Effector CD4-positive, alpha-beta T cell (primary cell): Measurements from ENCODE around the gene NSUN2.
"Not testable (repeated sequence)": the region's sequence is repeated elsewhere in the genome, so short reads cannot be mapped to it uniquely, and the experiment has no call there.

Experiments used
- DNase-seq: peaks from one replicate; pipeline ENCODE4 v3.0.0-alpha.2; 2020
- total RNA-seq: gene quantifications from one replicate; lab custom pipeline; 2026; lab: John Stamatoyannopoulos, UW

The NSUN2 gene
- total RNA-seq, result 93.8 reads per million, percentile 81 among the genes with 10 or more reads in this experiment

DNA sequence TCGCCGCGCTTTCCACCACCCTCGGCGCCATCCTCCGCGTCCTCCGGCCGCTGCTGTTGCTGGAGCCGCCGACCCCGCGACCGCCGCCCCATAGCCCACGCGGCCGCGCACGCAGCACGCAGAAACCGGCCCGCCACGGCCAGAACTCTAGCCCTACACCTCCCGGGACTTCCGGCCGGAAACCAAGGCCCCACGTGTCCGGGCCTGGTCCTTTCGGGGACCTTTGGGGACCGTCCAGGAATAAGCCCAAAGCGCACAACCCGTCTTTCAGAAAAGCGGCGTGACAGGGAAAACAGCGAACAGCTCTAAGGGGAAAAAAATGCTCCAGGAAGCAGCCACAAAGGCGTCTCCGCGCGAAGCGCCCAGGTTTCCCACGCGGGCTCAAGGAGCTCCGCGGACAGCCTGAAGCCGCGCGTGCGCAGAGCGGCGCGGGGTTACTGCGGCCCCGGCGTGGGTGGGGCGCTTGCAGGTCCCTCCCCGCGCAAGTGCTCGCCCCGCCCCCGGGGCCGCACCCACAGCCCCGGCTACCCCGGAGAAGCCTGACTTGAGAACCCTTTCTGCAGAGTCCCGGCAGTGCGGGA is at the start of gene NSUN2, which contains the start of gene SRD5A1:
NSUN2 (minus strand) TSS at position 157 of the 581 bp plus-strand sequence; CDS start at position 92, 65 bp downstream.
SRD5A1 (plus strand) TSS at position 553 of the 581 bp plus-strand sequence. CDS start 137 bp downstream, outside the sequence.
- peak; percentile 88 for DNase-seq

DNA sequence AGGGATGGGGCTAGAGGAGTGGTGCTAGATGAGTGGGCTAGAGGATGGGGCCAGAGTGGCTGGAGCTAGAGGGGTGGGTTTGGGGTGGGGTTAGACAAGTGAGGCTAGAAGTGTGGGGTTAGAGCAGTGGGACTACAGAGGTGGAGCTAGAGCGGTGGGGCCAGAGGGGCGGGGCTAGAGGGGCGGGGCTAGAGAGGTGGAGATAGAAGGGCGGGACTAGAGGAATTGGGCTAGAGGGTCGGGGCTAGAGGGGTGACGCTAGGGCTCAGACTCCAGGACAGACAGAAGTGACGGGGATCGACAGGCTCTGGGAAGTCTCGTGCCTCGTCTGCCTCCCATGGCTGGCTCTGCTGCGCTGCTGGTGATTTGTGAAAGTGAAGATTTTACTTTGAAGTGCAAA is 49.4 kb upstream of the NSUN2 start:
- no peak for DNase-seq

DNA sequence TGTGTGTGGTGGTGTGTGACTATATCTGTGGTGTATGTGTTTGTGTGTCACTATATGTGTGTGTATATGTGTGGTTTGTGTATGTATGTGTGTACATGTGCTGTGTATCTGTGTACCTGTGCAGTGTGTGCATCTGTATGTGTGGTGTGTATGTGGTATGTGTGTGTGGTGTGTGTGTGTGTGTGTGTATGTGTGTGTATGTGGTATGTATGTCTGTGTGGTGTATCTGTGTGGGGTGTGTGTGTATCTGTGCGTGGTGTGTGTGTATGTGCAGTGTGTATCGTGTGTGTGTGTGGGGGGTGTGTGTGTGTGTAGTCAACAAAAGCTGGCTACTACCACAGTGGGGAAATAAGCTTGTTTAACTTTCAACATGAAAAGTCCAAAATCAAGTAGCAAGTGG is 48.8 kb upstream of the NSUN2 start:
- no peak for DNase-seq

DNA sequence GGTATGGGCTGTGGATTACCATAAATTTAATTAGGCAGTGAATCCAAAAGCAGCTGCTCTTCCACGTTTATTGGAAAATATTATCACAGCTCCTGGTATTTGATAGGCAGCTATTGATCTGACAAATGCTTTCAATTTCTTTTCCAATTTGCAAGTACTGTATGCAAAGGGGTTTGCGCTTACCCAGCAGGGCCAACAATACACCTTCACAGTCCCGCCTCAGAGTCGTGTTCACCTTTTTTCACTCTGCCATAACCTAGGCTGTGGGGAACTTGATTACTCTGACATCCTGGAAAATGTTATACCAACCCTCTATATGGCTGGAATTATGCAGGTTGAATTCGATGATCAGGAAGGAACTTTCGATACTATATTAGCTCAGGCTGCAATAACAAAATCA is 48.1 kb upstream of the NSUN2 start:
- DNase-seq, result no peak

DNA sequence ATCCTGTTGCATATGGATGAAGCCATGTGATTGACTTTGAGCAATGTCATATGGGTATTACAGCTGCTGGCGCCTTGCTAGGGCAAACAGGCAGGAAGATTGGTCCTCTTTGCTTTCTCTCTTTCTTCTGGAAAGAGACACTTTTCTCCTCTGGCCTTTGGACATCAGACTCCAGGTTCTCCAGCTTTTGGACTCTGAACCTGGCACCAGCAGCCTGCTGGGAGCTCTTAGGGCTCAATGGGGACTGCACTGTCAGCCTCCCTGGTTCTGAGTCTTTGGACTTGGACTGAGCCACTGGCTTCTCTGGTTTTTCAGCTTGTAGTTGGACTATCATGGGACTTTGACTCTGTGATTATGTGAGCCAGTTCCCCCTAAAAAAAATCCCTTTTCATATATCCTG is 45.5 kb upstream of the NSUN2 start:
- DNase-seq, result no peak

DNA sequence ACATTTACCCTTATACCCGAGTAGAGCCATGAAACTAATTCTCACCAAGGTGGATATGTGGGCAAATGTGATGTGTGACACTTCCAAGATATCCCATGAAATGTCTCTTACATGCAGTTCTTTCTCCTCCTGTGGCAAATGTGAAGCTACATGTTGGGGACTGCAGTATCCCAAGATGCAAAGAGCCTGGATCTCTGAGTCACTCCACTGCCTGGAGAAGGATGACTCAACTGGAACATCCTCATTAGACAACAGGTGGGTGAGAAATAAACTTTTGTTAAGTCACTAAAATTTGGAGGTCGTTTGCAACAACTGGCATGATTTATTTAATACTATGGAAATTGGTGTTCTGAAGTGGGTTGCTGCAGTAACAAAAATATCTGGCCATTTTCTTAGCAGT is 43.9 kb upstream of the NSUN2 start:
- DNase-seq, result no peak

DNA sequence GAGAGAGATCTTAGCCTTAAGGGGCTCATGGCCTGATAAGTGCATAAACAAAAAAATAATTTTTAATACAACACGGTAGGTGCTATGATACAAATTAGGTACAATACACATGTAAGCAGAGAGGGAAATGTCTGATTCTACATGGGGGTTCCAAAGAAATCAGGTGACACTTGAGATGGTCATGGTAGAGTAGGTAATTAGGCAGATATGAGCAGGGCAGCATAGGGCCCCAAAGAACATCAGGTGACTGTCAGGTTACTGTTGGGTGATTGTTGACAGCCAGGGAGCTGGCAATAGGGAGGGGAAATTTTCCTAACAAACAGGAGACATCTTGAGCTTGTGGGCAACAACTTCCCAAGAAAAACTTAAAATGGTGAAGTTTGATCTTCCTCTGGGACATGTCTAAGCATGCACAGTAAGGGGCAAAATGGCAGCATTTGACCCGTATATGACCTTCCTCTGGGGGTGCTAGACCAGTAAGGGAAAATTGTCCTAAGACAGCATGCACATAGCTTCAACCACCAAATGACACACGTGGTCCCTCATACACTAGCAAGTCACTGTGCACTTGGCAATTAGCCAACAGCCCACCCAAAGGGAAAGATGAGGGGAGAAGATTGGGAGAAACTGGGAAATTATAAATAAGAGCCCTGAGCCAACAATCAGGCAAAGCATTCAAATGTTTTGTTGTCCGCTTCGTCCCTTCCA is 43.1 kb upstream of the NSUN2 start:
- no peak for DNase-seq

DNA sequence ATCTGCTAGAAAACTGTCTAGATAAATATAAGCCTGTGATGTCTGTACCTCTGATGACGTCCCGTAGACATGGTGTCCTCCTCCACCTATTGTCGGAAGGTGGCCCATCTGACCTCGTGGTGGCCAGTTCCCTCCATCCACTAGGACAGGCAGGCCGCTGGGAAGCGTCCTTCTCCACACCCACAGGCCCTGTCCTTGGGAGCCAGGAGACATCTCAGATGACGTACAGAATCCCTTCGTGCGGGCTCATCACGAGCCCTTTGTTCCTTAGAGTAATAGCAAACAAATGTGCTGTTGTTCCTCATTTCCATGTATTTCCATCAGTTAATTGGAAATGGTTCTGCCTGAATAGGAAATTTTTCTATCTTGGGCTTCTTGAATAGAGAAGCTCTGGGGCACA is 42.0 kb upstream of the NSUN2 start:
- no peak for DNase-seq

DNA sequence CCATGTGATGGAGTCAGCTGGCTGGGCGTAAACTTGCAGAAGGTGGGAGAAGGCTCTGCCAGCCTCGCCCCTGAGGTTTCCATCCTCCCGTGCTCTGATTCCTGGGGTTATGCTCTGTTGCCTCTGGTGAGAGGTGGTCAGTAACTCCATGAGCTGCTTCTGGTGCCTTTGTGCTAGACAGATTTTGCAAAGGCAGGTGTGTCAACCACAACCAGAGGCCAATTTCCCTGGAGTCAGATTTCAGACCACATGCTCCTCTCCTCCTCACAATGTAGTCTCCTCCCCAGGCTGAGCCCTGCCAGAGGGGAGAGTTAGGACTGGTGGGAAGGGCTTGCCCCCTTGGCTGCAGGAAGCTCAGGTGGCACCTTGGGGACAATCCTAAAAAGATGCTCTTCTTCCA is 41.6 kb upstream of the NSUN2 start:
- DNase-seq, result no peak

DNA sequence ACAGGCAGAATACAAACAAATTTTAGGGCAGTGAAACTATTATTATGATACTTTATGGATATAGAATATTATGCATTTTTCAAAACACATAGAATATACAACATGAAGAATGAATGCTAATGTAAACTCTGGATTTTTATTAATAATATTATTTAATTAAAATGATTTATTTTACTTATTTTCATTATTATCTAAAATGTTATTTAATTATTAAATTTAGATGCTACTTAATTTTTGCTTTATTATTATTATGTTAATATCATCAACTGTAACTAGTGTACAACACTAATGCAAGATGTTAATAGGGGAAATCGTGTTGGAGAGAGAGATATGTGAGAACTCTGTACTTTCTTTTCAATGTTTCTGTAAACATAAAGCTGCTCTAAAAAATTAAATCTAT is 41.1 kb upstream of the NSUN2 start:
- no peak for DNase-seq

DNA sequence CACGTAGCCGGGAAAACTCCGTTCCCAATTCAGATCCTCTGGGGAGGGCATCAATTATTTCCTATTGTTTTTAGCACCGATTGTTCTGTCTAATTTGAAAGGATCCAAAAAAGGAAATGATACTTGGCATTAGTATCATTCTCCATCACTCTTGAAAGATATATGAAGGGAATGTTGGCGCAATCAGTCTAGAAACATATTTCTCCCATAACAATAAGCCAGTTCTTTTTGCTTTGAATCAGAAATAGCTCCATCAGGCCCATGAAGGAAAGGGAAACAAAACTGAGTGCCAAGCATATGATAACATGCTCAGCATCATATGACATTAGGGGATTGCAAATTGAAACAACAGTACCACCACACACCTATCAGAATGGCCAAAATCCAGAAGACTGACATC is 40.2 kb upstream of the NSUN2 start:
- DNase-seq, result no peak

DNA sequence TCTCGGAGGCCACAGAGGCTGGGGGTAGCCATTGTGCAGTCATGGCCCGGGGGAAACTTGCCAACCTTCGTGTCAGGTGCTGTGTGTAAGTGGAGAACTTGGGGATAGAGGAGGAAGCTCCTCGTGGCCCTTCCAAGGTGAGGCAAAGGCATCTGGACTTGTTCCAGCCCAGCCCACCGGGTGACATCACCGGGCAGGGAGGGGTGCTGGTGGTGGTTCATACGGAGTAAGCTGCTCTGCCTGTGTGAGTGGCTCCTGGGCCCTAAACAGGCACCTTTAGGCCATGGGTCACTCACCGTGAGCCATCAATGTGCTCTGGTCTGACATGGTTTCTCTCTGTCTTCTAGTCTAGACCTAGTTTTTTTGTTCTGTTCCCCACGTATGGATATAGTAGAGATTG is 35.9 kb upstream of the NSUN2 start:
- not testable (repeated sequence) for DNase-seq

DNA sequence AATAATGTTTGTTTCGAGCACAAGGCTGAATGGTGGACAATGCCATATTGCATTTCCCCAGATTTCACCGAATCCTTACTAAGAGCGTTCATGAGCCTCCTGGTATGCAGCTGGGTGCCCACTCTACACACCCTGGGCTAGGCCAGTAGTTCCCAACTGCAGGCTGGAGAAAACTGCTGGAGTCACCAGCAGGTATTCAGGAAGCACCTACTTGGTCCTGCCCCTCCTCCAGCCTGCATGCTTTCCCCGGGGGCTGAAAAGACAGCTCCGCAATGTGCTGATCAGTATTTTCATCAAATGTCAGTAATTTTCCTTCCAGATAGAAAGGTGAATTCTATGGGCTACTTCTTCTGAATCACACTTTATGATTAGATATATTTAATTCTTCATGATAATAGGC is 34.8 kb upstream of the NSUN2 start:
- DNase-seq, result no peak

DNA sequence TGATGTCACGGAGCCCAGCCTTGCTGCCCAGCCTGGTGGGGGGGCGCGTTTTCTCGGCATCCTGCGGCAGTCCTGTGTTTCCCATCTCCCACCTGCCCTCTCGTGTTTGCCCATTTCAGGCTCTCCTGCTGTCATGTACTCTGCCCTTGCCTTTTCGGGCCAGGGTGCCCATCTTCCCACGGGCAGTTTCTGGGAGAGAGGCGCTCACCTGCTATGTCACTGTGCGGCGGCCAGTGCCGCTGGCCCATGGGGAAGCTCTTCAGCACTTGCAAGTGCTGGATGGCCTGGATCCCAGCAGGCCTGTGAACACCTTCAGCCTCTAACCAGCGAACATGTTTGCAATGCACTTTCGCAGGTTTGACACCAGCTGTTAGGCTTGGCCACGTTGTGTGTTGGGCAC is 33.9 kb upstream of the NSUN2 start:
- no peak for DNase-seq

DNA sequence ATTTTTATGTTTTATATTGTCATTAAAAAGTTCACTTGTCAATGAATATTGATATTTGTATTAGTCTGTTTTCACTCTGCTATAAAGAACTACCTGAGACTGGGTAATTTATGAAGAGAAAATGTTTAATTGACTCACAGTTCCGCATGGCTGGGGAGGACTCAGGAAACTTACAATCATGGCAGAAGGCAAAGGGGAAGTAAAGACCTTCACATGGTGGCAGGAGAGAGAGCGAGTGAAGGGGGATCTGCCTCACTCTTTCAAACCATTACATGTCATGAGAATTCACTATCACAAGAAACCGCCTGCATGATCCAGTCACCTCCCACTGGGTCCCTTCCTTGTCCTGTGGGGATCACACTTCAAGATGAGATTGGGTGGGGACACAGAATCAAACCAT is 27.8 kb upstream of the NSUN2 start:
- no peak for DNase-seq

DNA sequence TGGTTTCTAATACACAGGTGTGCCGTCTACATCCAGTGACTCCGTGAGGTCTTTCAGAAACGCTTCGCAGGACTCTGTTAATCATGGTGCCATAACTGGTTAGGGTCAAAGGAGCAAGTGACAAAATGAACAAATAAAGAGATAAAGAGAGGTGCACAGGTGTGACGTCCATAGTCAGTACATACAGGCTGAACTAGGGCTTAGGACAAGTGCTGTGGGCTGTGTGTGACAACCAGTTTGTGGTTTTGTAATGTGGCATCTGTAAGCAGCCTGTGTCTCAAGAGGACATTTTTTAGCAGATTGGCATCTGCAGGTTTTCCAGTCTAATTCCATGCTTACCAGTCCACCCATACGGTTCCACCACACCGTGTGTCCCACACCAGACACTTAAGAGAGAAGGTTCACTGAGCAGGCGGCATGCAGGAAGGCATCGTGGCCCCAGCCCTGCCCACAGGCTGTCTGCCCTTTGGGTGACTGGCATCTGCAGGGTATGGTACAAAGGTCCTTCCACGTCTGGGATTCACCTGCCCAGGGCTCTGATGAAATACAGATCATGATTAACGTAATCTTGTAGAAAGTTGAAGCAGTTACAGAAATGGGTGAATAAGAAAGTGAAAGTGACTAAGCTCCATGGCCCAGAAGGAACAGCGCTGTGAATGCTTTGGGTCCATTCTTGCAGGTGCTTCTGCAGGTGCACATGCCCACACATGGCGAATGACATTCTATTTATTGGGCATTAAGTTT is 27.3 kb upstream of the NSUN2 start:
- no peak for DNase-seq

DNA sequence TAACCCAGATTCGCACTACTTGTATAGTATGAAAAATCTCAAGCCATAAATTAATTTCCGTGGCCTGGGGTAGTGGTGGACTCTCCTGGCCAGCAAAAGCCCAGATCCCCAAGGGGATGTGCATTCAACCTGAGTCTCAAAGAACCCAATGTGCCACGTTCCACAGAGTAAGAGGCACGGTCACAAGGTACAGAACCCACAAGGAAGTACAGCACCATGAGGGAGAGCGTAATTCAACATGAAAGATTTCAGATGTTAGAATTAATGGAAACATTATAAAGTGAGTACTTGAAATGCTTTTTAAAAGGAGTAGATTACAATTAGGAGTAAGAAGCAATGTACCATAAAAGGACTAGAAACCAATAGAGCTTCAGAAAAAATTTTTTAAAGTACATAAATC is 23.8 kb upstream of the NSUN2 start:
- no peak for DNase-seq

DNA sequence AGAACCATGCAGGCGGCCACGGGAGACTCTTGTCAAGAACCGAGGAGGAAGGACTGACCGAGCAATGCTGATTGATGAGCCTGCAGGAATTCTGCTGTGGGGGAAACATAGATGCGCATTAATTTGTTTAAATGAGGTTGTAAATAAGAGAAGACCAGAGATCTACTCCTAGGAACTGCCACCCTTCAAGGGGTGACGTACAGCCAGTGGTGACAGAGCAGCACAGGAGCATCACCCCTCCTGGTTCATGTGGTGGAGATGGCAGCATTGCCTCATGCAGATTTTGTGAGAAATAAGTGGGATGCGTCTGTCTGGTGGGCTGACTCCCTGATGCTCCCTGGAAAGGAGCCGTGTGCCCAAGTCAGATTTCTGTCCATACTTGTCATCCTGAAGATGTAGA is 22.6 kb upstream of the NSUN2 start:
- DNase-seq, result no peak

DNA sequence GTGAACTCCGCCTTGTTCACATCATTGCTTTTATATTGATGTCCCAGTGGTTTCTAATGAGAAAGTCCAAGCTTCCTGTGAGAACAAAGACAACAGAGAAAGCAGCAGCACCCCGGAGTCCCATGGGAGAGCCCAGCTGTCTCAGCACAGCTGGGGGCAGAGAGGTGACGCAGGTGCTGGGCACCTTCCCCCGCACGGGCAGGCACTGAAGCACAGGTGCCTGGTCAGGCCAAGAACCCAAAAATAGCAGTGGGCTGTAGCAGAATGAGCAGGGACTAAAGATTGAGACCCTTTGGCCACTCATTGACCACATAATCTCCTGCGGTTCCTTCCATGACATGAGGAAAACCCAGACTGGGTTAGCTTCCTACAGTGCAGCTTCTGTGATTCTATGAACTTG is 19.2 kb upstream of the NSUN2 start:
- DNase-seq, result no peak

DNA sequence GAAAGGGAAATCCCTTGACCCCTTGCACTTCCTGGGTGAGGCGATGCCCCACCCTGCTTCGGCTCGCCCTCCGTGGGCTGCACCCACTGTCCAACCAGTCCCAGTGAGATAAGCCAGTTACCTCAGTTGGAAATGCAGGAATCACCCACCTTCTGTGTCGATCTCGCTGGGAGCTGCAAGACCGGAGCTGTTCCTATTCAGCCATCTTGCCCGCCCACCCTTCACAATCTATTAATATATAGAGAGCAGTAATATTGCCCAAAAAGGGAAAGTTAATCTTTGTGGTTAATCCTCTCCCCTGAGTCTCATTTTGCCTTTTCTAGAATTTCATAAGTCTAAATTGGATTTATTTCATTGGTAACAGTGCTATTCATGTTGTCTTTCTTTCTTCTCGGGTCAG is 16.8 kb upstream of the NSUN2 start:
- no peak for DNase-seq

DNA sequence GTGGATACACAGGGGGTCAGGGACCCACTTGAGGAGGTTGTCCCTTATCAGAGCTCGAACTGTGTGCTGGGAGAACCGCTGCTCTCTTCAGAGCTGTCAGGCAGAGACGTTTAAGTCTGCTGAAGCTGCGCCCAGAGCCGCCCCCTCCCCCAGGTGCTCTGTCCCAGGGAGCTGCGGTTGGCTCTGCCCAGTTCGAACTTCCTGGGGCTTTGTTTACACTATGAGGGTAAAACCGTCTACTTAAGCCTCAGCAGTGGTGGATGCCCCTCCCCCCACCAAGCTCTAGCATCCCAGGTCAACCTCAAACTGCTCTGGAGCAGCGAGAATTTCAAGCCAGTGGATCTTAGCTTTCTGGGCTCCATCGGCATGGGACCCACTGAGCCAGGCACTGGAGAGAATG is 16.3 kb upstream of the NSUN2 start:
- DNase-seq, result no peak

DNA sequence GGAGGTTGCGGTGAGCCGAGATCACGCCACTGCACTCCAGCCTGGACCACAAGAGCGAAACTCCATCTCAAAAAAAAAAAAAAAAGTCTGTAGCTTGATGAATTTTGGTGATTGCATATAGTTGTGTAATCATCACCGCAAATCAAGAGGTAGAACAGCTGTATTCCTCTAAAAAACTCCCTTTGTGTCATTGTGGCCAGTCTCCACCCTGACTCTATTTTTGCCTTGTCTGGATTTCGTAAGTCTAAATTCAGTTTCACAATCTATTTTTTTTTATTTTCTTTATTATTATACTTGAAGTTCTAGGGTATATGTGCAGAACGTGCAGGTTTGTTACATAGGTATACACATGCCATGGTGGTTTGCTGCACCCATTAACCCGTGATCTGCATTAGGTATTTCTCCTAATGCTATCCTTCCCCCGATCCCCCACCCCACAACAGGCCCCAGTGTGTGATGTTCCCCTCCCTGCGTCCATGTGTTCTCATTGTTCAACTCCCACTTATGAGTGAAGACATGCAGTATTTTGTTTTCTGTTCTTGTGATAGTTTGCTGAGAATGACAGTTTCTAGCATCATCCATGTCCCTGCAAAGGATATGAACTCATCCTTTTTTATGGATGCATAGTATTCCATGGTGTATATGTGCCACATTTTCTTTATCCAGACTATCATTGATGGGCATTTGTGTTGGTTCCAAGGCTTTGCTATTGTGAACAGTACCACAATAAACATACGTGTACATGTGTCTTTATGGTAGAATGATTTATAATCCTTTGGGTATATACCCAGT is 12.9 kb upstream of the NSUN2 start:
- DNase-seq, result not testable (repeated sequence)

DNA sequence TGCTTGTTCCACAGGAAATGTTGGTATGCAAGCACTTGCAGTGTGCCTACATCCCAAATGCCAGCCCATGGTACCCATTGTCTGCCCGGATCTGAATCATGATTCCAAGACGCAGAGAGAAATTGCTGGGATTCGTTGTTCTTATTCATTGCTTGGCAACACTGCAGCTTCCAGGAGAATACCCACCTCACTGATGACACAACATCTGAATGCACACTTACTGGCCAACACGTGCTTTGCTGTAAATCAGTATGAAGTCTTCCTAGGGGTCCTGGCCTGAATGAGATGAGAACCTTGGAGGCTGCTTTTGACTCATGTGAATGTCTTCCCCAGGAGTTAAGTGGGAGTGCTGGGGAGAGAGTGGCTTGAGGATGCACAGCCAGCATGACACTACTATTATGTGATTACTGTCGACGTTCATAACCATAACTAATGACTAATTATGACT is 12.0 kb upstream of the NSUN2 start:
- DNase-seq, result no peak
